HG03097 (cell line): Measurements from ENCODE around the gene FARS2.

Source experiments
- ATAC-seq: cut with Tn5 transposase; IDR thresholded peaks from one replicate; pipeline ENCODE4 v1.9.1; 2021; ENCODE audit not compliant: unreplicated experiment, low FRiP score

The FARS2 gene

GRCh38 chr6:5412663-5413062 lies 151.3 kb downstream of the FARS2 start:
- ATAC-seq = no peak

GRCh38 chr6:5416250-5416649 lies 154.9 kb downstream of the FARS2 start:
- no peak for ATAC-seq

GRCh38 chr6:5422321-5422915 lies 161.1 kb downstream of the FARS2 start:
- ATAC-seq = no peak

- no peak for ATAC-seq
Observed at GRCh38 chr6:5423251-5423650, 161.9 kb downstream of the FARS2 start.

GRCh38 chr6:5424726-5425125 lies 163.4 kb downstream of the FARS2 start:
- no peak for ATAC-seq

- no peak for ATAC-seq
Observed at GRCh38 chr6:5425267-5425666, 164.0 kb downstream of the FARS2 start.

- ATAC-seq = no peak
Observed at GRCh38 chr6:5425797-5426196, 164.5 kb downstream of the FARS2 start.

- ATAC-seq = no peak
Observed at GRCh38 chr6:5427586-5427985, 166.3 kb downstream of the FARS2 start.

- no peak for ATAC-seq
Observed at GRCh38 chr6:5433324-5433723, 172.0 kb downstream of the FARS2 start.

- ATAC-seq = no peak
Observed at GRCh38 chr6:5435449-5435848, 174.1 kb downstream of the FARS2 start.

GRCh38 chr6:5438922-5439584 lies 177.7 kb downstream of the FARS2 start:
- ATAC-seq = no peak

- ATAC-seq = no peak
Observed at GRCh38 chr6:5439749-5440148, 178.4 kb downstream of the FARS2 start.

- no peak for ATAC-seq
Observed at GRCh38 chr6:5442319-5442718, 181.0 kb downstream of the FARS2 start.

- ATAC-seq = no peak
Observed at GRCh38 chr6:5442916-5443315, 181.6 kb downstream of the FARS2 start.

GRCh38 chr6:5443491-5443890 lies 182.2 kb downstream of the FARS2 start:
- ATAC-seq = no peak

- ATAC-seq = no peak
Observed at GRCh38 chr6:5446362-5447075, 185.2 kb downstream of the FARS2 start.

- ATAC-seq = no peak
Observed at GRCh38 chr6:5447921-5448320, 186.6 kb downstream of the FARS2 start.

GRCh38 chr6:5450073-5450472 lies 188.8 kb downstream of the FARS2 start:
- no peak for ATAC-seq

GRCh38 chr6:5453546-5453945 lies 192.2 kb downstream of the FARS2 start:
- ATAC-seq = no peak

GRCh38 chr6:5455142-5455541 lies 193.8 kb downstream of the FARS2 start:
- ATAC-seq = no peak

- ATAC-seq = no peak
Observed at GRCh38 chr6:5457041-5457440, 195.7 kb downstream of the FARS2 start.
